ENCODE measurements around the gene IL12A.

Gene IL12A

DNA sequence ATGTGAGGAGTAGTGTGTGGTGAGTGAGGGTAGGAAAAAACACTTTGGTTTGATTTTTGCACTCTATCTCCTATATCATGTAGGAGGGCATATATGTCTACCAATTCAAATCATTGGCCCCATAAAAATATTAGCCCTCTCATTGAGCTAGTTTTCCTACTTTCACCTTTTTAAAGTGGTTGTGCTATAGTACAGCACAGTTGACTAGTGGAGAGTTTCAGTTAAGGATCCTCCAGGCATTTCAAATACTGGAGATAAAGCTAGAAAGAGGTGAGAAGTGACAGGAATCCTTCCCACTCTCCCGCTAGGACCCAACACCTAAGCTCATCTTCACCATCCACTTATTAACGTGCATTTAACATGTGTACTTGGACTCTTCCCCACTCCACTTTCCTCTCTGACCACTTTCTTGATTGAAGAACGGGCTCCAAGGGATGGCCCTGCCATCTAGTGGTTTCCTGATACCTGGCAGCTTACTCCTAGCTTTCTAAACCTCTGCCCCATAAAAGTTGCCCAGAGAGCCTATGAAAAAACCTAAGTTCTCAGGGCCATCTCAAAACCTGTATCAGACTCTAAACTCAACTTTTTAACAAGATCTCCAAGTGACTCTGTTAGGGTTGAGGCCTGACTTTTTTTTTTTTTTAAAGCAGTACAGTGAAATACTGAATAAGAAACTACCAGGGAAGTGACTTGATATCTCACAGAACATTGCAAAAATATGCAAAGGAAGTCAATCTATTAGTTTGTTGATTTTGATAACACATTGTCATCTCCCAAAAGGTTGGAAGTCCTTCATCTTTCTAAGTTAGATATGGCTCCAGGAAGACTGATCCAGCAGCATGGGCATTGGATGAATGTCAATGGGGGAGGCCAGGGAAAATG is 17.9 kb downstream of the IL12A start:
- Histone ChIP-seq H3K9ac (ENCODE audit: low read length in 2 of 2) (no peak overlapping the region), H3K36me3 (ENCODE audit: control insufficient read depth in 2 of 2, insufficient read depth in 2 of 2, low read length in 2 of 2) (no peaks in the 10 kb centered on the region)

DNA sequence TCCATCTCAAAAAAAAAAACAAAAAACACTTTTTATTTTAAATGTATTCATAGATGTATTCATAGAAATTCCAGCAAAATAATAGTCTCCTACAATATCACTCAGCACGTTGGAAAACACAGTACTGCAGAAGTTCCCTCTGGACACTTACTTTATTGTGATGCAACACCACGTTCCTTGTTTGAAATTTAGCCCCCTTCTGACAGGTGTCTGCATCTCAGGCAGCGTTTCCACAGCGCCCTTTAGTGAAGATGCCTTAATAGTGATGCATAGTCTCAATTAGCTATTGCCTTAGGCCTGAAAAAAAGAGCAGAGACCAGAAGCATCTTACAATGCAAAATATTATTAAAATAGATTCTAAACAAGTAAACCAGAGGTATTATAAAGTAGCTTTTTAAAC is 20.3 kb downstream of the IL12A start:
- H3K36me3 ChIP-seq (ENCODE audit: control insufficient read depth in 2 of 2, insufficient read depth in 2 of 2, low read length in 2 of 2): no peaks in the 10 kb centered on the region
- H3K27ac ChIP-seq (ENCODE audit: low read length): no peak overlapping the region
- H3K9ac ChIP-seq (ENCODE audit: low read length in 2 of 2): no peak overlapping the region
- peaks cover 6% of the 10 kb centered on the region for H3K4me1 ChIP-seq (ENCODE audit: control insufficient read depth, insufficient read depth, low read length)
- no peaks in the 10 kb centered on the region for H3K9me3 ChIP-seq (ENCODE audit: control insufficient read depth in 2 of 2, low read length in 2 of 2)
- no peaks in the 10 kb centered on the region for H3K27me3 ChIP-seq (ENCODE audit: control insufficient read depth in 1 of 2, insufficient read depth in 2 of 2, low read length in 2 of 2)
- no peak overlapping the region for H3K4me3 ChIP-seq (ENCODE audit: low read length in 2 of 2)

More for the DNA sequence above, 17.9 kb downstream of the IL12A start:
- H3K4me1 ChIP-seq (ENCODE audit: control insufficient read depth, insufficient read depth, low read length): peaks cover 8% of the 10 kb centered on the region
- H3K27ac ChIP-seq (ENCODE audit: low read length): no peak overlapping the region
- H3K4me3 ChIP-seq (ENCODE audit: low read length in 2 of 2): no peak overlapping the region
- no peaks in the 10 kb centered on the region for H3K9me3 ChIP-seq (ENCODE audit: control insufficient read depth in 2 of 2, low read length in 2 of 2)
- no peaks in the 10 kb centered on the region for H3K27me3 ChIP-seq (ENCODE audit: control insufficient read depth in 1 of 2, insufficient read depth in 2 of 2, low read length in 2 of 2)

DNA sequence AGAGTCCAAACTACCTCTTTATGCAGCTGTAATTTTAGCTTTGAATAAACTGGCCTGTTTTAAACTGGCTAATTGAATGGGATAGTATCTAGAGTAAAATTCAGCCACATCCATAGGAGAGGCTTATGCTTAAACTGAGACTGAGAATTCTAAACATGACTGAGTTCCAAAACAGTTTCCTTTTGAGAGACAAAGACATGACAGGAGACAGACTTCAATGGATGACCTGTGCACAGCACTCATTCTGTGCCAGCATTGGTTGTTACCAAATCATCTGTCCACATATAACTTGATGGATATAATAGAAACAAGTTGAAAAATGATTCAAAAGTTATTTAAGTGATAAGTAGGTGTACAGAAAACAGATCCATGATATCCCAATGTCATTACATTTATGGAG is 20.9 kb downstream of the IL12A start:
- peaks cover 6% of the 10 kb centered on the region for H3K4me1 ChIP-seq (ENCODE audit: control insufficient read depth, insufficient read depth, low read length)

DNA sequence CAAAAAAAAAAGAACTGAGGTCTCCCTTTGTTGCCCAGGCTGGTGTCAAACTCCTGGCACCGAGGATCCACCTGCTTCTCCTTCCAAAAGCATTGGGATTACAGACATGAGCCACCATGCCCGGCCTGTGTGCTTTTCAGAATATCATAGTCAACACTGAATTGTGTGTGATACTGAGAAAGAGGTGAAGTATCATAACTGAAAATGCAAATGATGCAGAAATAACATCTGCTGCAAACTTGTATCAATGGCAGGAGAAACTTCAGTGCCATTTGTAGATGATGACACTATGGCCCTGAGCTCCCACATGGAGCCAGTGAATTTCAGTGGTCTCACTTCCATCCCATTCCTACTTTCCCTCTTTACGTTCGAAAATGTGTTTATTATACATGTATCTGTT is 21.9 kb downstream of the IL12A start:
- Histone ChIP-seq H3K9me3 (ENCODE audit: control insufficient read depth in 2 of 2, low read length in 2 of 2) (no peaks in the 10 kb centered on the region), H3K4me3 (ENCODE audit: low read length in 2 of 2) (no peak overlapping the region), H3K4me1 (ENCODE audit: control insufficient read depth, insufficient read depth, low read length) (peaks cover 6% of the 10 kb centered on the region), H3K9ac (ENCODE audit: low read length in 2 of 2) (no peak overlapping the region), H3K27me3 (ENCODE audit: control insufficient read depth in 1 of 2, insufficient read depth in 2 of 2, low read length in 2 of 2) (no peaks in the 10 kb centered on the region), H3K36me3 (ENCODE audit: control insufficient read depth in 2 of 2, insufficient read depth in 2 of 2, low read length in 2 of 2) (no peaks in the 10 kb centered on the region), H3K27ac (ENCODE audit: low read length) (no peak overlapping the region)

More for the DNA sequence above, 20.9 kb downstream of the IL12A start:
- no peak overlapping the region for H3K9ac ChIP-seq (ENCODE audit: low read length in 2 of 2)
- H3K27me3 ChIP-seq (ENCODE audit: control insufficient read depth in 1 of 2, insufficient read depth in 2 of 2, low read length in 2 of 2): no peaks in the 10 kb centered on the region
- no peak overlapping the region for H3K4me3 ChIP-seq (ENCODE audit: low read length in 2 of 2)
- H3K27ac ChIP-seq (ENCODE audit: low read length): no peak overlapping the region
- no peaks in the 10 kb centered on the region for H3K9me3 ChIP-seq (ENCODE audit: control insufficient read depth in 2 of 2, low read length in 2 of 2)
- H3K36me3 ChIP-seq (ENCODE audit: control insufficient read depth in 2 of 2, insufficient read depth in 2 of 2, low read length in 2 of 2): no peaks in the 10 kb centered on the region

DNA sequence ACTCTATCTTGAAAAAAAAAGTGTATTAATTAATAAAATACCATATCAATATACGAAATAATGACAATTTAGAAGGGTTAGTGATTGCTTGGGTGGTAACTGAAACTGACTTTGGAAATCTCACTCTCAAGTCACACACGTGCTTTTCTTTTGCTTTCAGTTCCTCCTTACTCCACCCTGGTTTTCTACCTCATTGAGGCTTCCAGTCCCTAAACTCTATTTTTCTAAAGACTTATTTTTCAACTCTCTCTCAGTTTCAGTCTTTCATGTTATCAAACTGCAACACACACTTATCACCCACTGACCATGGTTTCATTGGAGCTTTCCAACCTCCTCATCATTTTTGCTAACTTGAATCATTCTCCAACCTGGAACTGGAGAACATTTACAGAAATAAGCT is 23.5 kb downstream of the IL12A start:
- Histone ChIP-seq H3K4me1 (ENCODE audit: control insufficient read depth, insufficient read depth, low read length) (no peaks in the 10 kb centered on the region), H3K9me3 (ENCODE audit: control insufficient read depth in 2 of 2, low read length in 2 of 2) (no peaks in the 10 kb centered on the region), H3K27me3 (ENCODE audit: control insufficient read depth in 1 of 2, insufficient read depth in 2 of 2, low read length in 2 of 2) (no peaks in the 10 kb centered on the region), H3K36me3 (ENCODE audit: control insufficient read depth in 2 of 2, insufficient read depth in 2 of 2, low read length in 2 of 2) (no peaks in the 10 kb centered on the region), H3K9ac (ENCODE audit: low read length in 2 of 2) (no peak overlapping the region), H3K27ac (ENCODE audit: low read length) (no peak overlapping the region), H3K4me3 (ENCODE audit: low read length in 2 of 2) (no peak overlapping the region)

DNA sequence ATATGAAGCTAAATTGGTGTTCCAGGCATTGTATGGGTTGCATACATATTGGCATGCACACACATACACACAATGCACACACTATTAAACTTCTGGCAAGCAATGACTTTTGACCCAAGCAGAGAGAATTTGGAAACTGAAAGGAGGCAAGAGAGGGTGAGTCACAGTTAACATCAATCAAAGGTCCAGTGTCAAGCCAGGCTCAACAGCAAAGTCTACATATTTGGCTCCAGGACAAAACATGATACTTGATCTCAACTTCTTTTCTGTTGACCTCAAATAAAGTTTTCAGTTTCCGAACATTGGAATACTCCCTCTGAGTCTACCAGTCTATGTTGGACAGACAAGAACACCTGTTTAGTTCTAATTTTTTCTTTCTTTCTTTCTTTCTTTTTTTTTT is 28.3 kb downstream of the IL12A start:
- H3K27ac ChIP-seq (ENCODE audit: low read length): no peak overlapping the region
- no peaks in the 10 kb centered on the region for H3K9me3 ChIP-seq (ENCODE audit: control insufficient read depth in 2 of 2, low read length in 2 of 2)
- H3K27me3 ChIP-seq (ENCODE audit: control insufficient read depth in 1 of 2, insufficient read depth in 2 of 2, low read length in 2 of 2): no peaks in the 10 kb centered on the region
- H3K4me3 ChIP-seq (ENCODE audit: low read length in 2 of 2): no peak overlapping the region
- H3K9ac ChIP-seq (ENCODE audit: low read length in 2 of 2): no peak overlapping the region
- H3K36me3 ChIP-seq (ENCODE audit: control insufficient read depth in 2 of 2, insufficient read depth in 2 of 2, low read length in 2 of 2): no peaks in the 10 kb centered on the region
- H3K4me1 ChIP-seq (ENCODE audit: control insufficient read depth, insufficient read depth, low read length): no peaks in the 10 kb centered on the region

DNA sequence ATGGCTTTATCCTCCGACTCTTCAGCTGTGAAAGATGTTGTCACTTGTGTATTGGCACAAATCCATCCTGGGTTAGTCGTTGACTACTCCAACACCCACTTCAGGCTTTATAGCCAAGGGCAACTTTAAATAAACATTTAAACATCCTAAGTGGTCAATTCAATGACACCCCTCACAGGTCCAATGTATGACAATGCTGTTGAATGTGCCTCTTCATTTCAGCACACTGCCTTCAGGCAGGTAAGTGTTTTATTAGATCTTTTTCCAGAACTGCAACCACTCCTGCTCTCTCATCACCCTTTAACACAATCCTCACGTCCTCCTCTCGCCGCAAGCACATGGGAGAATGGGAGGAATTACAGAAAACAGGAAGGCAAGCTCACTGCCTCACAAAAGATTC is 30.3 kb downstream of the IL12A start:
- H3K36me3 ChIP-seq (ENCODE audit: control insufficient read depth in 2 of 2, insufficient read depth in 2 of 2, low read length in 2 of 2): no peaks in the 10 kb centered on the region
- no peaks in the 10 kb centered on the region for H3K27me3 ChIP-seq (ENCODE audit: control insufficient read depth in 1 of 2, insufficient read depth in 2 of 2, low read length in 2 of 2)
- no peak overlapping the region for H3K4me3 ChIP-seq (ENCODE audit: low read length in 2 of 2)
- H3K27ac ChIP-seq (ENCODE audit: low read length): no peak overlapping the region
- H3K9me3 ChIP-seq (ENCODE audit: control insufficient read depth in 2 of 2, low read length in 2 of 2): no peaks in the 10 kb centered on the region
- no peaks in the 10 kb centered on the region for H3K4me1 ChIP-seq (ENCODE audit: control insufficient read depth, insufficient read depth, low read length)
- no peak overlapping the region for H3K9ac ChIP-seq (ENCODE audit: low read length in 2 of 2)

DNA sequence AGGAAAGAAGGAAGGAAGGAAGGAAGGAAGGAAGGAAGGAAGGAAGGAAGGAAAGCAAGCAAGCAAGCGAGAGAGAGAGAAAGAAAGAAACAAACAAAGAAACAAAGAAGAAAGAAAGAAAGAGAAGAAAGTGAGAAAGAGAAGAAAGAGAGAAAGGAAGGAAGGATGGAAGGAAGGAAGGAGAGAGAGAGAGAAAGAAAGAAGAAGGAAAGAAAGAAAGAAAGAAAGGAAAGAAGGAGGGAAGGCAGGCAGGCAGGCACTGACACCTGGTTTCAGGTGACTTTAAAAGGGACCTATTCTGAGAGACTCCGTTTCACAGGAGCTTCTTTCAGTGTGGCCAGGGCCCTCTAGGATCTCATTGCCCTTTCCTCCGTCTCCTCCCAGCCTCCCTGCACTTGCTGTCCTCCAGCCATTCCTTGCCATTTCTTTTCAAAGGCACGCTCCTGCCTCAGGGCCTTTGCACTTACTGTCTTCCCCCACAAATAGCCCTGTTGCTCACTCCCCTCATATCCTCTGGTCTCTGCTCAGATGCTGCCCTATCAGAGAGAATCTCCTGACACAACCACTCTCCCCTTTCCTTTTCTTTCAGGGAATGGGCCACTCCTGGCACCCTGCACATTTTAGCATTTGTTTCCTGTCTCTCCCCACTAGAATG is 31.5 kb downstream of the IL12A start:
- H3K27me3 ChIP-seq (ENCODE audit: control insufficient read depth in 1 of 2, insufficient read depth in 2 of 2, low read length in 2 of 2): no peaks in the 10 kb centered on the region
- no peak overlapping the region for H3K9ac ChIP-seq (ENCODE audit: low read length in 2 of 2)
- H3K9me3 ChIP-seq (ENCODE audit: control insufficient read depth in 2 of 2, low read length in 2 of 2): no peaks in the 10 kb centered on the region
- H3K4me1 ChIP-seq (ENCODE audit: control insufficient read depth, insufficient read depth, low read length): no peaks in the 10 kb centered on the region
- H3K27ac ChIP-seq (ENCODE audit: low read length): no peak overlapping the region
- H3K4me3 ChIP-seq (ENCODE audit: low read length in 2 of 2): no peak overlapping the region
- H3K36me3 ChIP-seq (ENCODE audit: control insufficient read depth in 2 of 2, insufficient read depth in 2 of 2, low read length in 2 of 2): no peaks in the 10 kb centered on the region

DNA sequence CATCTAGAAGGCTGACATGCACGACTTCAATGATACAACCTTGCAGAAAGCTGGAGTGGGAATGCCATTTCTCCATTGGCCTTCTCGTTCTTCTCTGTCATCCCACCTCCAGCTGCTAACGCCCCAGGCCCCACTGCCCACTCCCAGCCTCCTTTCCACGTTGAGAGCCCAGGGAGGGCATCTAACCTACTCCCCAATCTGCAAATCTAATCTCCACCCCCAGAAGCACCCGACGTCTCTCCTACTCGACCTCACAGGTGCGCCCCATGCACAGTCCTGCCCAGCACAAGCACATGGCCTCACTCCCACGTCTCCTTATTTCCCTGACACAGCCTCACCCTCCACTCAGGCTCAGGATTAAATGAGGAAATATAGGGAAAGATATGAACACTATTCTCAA is 33.4 kb downstream of the IL12A start:
- Histone ChIP-seq H3K4me3 (ENCODE audit: low read length in 2 of 2) (no peak overlapping the region), H3K4me1 (ENCODE audit: control insufficient read depth, insufficient read depth, low read length) (no peaks in the 10 kb centered on the region), H3K9me3 (ENCODE audit: control insufficient read depth in 2 of 2, low read length in 2 of 2) (no peaks in the 10 kb centered on the region), H3K27ac (ENCODE audit: low read length) (no peak overlapping the region), H3K27me3 (ENCODE audit: control insufficient read depth in 1 of 2, insufficient read depth in 2 of 2, low read length in 2 of 2) (no peaks in the 10 kb centered on the region), H3K9ac (ENCODE audit: low read length in 2 of 2) (no peak overlapping the region), H3K36me3 (ENCODE audit: control insufficient read depth in 2 of 2, insufficient read depth in 2 of 2, low read length in 2 of 2) (no peaks in the 10 kb centered on the region)

DNA sequence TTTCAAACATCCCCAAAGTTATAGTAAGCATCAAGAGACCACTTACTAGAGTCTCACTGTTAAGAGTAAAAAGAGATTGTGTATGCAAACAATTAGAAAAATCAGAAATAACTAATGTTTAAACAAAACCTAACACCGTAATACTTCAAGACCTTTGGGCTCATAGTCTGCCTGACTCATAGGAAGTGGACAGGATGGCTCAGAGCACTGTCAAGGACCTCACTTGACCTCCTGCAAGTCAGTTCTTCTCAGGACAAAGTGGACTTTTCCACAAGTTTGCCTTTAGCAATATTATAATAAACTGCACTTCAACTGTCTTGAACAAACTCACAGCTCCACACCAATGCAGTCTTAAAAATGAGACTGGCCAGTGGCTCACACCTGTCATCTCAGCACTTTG is 34.8 kb downstream of the IL12A start:
- H3K36me3 ChIP-seq (ENCODE audit: control insufficient read depth in 2 of 2, insufficient read depth in 2 of 2, low read length in 2 of 2): no peaks in the 10 kb centered on the region

More for the DNA sequence above, 34.8 kb downstream of the IL12A start:
- Histone ChIP-seq H3K27ac (ENCODE audit: low read length) (no peak overlapping the region), H3K9ac (ENCODE audit: low read length in 2 of 2) (no peak overlapping the region), H3K9me3 (ENCODE audit: control insufficient read depth in 2 of 2, low read length in 2 of 2) (no peaks in the 10 kb centered on the region), H3K4me3 (ENCODE audit: low read length in 2 of 2) (no peak overlapping the region), H3K4me1 (ENCODE audit: control insufficient read depth, insufficient read depth, low read length) (no peaks in the 10 kb centered on the region), H3K27me3 (ENCODE audit: control insufficient read depth in 1 of 2, insufficient read depth in 2 of 2, low read length in 2 of 2) (no peaks in the 10 kb centered on the region)

Data from stomach smooth muscle (tissue), 2 donors.